ENCODE results near the gene RALB.

DNA sequence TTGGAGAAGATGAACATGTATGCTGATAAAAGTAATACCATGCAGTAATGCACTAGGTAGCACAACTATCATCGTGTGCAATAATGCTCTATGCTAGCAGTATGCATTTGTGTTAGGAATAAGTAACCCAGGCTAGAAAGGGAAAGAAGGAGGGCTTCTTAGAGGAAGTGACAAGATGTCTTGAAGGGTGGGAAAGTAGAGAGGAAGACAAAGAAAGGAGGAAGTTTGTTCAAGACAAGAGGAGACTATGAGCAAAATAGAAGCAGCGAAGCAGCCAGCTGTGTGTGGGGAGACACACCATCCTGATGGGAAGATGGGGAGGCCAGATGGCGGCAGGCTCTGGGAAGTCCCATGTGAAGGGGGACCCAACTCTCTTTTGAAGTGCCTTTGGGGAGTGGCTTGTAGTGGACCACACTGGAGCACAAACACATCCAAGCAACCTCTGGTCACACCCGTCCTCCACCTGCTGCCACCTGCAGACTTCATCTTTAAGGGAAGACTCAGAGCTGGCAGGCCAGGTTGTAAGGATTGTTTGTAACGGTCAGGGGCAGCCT lies 53.4 kb downstream of the RALB start:
- TF ChIP-seq, protein P1, sequence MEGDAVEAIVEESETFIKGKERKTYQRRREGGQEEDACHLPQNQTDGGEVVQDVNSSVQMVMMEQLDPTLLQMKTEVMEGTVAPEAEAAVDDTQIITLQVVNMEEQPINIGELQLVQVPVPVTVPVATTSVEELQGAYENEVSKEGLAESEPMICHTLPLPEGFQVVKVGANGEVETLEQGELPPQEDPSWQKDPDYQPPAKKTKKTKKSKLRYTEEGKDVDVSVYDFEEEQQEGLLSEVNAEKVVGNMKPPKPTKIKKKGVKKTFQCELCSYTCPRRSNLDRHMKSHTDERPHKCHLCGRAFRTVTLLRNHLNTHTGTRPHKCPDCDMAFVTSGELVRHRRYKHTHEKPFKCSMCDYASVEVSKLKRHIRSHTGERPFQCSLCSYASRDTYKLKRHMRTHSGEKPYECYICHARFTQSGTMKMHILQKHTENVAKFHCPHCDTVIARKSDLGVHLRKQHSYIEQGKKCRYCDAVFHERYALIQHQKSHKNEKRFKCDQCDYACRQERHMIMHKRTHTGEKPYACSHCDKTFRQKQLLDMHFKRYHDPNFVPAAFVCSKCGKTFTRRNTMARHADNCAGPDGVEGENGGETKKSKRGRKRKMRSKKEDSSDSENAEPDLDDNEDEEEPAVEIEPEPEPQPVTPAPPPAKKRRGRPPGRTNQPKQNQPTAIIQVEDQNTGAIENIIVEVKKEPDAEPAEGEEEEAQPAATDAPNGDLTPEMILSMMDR (conservative IDR thresholded peaks at IDR 0.05 in 1 of 2, IDR thresholded peaks at IDR 0.05 in 1 of 2; ENCODE audit: low read depth in 1 of 2, low read length in 2 of 2), result no peak
- no peak for TF ChIP-seq EZH2 (IDR thresholded peaks at IDR 0.05; ENCODE audit: low read length, missing control alignments)
